GM21825 (cell line): ENCODE measurements around the gene RBM46.

ENCODE experiments used
- ATAC-seq: cut with Tn5 transposase; IDR thresholded peaks from one replicate; pipeline ENCODE4 v1.9.1; 2021; ENCODE audit warnings: mild to moderate bottlenecking, moderate library complexity; ENCODE audit not compliant: unreplicated experiment

RBM46 gene

DNA sequence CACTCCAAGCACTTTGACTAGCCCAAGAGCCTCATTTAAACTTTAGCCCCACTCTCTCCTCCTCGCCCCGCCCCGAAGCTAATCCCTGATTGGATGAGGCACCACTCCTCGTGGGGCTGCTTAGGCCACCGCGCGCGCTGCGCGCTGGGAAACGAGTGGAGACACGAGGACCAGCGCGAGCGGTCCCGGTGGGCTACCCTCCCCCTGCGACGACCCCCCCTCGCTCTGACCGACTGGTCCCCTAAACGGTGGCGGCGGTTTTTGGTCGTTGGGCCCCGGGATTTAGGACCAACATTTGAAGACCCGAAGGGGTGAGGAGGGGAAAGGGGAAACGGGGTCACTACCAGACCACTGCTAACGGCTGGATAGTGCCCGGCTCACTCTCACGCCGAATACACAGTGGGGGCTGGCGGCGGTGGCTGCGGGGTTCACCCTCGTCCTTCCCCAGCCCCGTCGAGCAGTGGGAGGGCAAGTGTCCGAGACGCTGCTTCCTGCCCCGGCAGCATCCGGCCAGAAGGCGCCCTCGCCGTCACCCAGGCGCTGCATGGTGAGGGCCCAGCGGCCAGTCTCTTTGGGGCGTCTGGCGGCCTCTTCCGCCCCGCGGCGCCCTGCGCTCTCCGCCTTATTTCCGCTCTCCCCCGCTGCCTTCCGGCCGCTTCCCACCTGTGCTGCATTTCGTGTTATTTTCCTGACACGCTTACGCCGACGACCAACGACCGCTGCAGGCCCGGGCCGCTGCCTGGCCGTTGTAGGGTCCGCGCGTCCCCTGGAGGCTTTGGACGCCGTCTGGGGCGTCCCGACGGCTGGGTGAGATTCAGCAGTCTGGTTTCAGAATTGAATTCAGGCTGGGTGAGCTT, at the start of gene RBM46:
Gene RBM46 (plus strand): TSS at position 147 of the 857 bp plus-strand sequence. CDS start 15,481 bp downstream, outside the sequence.
- ATAC-seq: no peak

GRCh38 chr4:154731756-154732155, 49.3 kb upstream of the RBM46 start:
- no peak for ATAC-seq

DNA sequence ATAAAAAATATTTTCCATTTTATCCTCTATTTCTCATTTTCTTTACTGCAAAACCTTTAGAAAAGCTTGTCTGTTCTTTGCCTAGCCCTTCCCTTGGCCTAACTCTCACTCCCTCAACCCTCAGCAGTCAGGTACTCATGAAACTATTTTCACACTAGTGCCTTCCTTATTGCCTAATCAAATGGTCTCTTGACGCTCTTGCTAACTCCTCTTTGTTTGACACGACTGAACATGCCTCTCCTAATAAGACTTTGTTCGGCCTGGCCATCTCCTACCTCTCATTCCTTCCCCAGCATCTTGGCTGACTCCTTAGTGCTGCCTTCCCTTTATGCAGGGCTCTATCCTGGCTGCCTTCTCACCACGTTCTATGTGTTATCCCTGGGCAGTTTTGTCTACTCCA, 48.4 kb upstream of the RBM46 start:
- no peak for ATAC-seq

GRCh38 chr4:154736770-154737169, 44.3 kb upstream of the RBM46 start:
- ATAC-seq: no peak

DNA sequence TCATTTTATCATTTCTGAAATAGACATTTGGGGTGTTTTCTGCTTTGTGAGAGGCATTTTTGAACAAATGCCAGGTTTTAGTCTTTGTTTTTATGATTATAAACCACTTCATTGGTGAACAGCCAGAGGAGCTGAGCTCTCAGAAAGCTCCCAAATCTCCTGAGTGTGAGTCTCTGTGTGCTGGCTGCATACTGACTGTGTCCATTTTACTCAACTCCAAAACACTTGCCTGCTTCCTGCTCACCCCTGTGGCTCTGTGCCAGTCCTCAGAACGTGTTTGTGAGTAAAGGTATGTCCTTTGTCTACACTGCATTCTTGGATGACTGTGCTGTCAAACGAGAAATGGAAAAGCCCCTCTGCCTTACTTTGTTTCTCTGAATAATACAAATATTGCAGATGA, 42.6 kb upstream of the RBM46 start:
- no peak for ATAC-seq

DNA sequence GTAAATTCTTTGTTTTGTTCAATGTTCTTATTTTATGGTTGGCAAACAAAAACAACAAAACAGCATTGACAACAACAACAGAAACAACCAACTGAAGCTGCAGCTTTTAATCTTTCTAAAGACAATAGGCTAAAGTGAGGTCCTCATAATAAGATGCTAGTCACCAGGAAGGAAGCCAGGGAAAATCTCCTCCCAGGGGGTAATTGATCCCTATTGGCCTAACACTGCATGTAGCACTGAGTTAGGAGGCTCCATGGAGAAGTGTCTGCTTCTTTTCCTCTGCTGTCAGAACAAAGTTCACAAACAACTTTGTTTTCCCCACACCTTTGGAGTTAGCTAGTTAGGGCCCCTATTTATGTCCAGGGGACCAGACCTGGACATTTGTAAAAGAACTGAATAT, 42.0 kb upstream of the RBM46 start:
- no peak for ATAC-seq

- ATAC-seq: no peak
Observed at GRCh38 chr4:154740462-154740861, 40.6 kb upstream of the RBM46 start.

GRCh38 chr4:154741131-154741665, 39.9 kb upstream of the RBM46 start:
- no peak for ATAC-seq

DNA sequence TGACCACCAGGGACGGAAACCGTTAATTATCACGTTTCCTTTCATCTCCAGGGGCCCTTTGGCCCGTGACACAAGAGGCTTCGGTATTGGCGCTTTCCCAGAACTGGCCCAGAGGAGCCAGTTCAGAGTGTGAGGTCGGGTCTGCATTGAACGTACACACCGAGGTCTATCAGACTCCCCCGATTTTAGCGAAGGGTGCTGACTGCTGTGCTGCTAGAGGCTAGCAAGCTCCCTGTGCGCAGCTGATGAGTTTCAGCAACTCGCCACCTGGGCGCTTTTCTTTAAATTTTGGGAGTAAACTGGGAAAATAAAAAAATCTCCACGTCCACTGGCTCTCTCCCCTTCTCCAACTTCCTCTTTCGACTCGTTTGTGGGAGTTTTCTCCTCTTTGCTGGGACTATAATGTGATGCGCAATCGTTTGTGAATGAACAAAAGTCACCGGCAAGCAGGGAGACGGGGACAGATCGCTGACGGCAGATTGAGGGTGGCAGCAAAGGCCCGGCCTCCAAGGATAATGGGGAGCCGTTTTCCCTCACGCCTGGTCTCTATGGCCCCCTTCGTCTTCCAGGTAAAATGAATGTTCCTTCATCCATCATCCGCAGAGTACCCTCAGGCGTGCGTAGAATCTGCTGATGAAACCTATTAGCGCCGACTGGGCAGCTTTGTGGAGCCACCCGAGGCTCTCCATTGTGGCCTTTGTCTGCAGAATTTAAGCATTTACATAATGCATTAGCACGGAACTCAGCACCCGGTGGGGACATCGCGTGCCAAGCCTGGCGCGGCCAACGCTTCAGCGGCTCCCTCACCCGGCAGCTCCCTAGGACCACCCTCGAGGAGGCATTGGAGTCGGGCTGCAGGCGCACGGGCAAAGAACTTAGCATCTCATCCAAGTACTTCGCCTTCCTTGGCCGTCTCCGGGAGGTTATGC, 38.9 kb upstream of the RBM46 start:
- ATAC-seq: no peak

GRCh38 chr4:154743683-154744340, 37.3 kb upstream of the RBM46 start, which contains the start of gene LRAT:
Gene LRAT, plus strand, starts transcription at chr4:154744000. Its CDS starts 327 bp downstream, at chr4:154744327.
- no peak for ATAC-seq

GRCh38 chr4:154744341-154744926, 36.6 kb upstream of the RBM46 start:
- no peak for ATAC-seq

DNA sequence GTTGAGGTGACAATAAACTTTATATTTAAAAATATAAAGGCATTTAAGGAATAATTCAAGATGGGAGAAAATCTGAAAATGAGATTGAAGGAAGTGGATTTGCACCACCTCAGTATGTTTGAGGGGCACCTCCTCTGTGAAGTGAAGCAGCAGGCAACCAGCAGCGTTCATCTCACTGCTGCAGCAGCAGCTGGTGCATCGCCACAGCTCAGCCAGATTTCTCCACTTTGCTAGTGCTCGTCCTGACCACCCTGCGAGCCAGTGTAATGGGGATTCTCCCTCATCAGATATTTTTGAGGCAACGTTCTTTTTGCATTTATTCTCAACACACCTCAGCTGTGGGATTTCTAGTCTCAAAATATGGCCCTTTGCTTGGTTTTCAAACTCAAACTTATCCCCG, 23.4 kb upstream of the RBM46 start:
- ATAC-seq: no peak

- ATAC-seq: no peak
Observed at GRCh38 chr4:154760895-154761294, 20.2 kb upstream of the RBM46 start.

DNA sequence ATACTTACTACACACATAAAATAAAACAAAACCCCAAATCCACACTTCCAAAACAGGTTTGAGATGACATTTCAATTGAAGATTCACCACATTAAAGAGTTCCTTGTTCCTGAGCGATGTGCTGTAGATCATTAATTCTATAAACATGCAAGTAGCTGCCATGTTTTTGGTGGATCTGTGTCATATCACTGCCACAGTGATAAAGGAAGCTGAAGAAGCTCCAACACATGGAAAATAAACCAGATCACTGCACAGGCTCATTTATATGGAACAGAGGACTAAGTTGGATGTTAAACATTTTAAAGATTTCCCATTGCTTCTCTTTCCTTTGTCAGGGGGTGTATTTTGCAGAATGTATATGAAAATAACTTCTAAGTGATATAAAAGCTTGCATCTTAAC, 2.8 kb upstream of the RBM46 start:
- ATAC-seq: no peak

DNA sequence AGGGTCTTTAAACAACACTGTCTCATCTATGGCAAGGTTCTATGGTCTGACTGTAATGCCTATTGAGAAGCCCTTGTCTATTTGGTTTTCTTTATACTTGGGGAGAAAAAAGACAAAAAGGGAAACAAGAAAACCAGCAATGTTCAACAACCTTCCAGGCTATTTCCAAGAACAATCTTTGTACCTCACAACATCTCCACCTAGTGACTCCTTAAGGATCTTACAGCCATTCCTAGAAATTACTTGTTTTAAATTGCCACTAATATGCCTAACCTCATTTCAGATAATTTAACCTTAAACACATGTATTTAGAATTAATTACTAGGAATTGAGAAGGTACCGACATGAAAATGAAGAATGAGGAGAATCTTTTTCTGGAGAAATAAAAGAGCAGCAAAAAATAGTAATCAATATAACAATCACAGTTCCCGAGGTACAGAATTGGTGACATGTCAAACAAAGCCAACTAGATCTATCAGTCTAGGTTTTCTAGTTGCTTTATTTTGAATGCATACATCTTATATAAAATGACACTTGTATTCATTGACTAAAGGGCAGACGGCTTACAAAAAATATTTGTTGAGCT, 1.6 kb upstream of the RBM46 start:
- ATAC-seq: no peak

DNA sequence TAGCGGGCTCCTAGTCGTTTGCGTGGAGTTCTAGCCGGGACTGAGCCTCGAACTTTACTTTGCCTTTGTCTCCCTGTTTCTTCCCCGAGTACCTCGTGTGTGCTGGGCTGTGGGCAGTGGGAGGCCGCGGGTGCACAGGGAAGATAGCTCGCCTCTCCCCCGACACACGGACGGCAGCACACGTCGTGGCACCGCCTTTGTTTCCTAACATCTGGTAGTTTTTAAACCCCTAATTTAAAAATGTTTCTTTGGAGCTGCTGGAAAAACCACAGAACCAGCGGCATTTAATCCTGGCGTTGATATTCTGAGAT, 866 bp downstream of the RBM46 start:
- no peak for ATAC-seq

GRCh38 chr4:154807042-154807630, 26.1 kb downstream of the RBM46 start:
- peak; percentile 74 for ATAC-seq

DNA sequence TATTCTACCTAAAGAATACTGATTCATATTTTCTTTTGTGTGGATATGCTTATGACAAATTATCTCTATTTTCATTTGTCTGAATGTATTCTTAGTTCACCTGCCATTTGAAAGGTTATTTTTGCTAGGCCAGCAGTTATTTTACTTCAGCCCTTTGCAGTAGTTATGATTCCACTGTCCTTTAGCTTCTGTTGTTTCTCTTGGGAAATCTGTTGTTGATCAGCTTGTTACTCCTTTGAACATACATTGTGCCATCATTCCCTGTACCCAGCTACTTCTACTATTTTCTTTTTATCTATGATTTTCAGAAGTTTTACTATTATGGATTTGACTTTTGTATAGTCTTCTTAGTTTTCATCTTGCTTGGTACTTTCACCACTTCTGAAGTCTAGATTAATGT, 37.2 kb downstream of the RBM46 start:
- no peak for ATAC-seq

DNA sequence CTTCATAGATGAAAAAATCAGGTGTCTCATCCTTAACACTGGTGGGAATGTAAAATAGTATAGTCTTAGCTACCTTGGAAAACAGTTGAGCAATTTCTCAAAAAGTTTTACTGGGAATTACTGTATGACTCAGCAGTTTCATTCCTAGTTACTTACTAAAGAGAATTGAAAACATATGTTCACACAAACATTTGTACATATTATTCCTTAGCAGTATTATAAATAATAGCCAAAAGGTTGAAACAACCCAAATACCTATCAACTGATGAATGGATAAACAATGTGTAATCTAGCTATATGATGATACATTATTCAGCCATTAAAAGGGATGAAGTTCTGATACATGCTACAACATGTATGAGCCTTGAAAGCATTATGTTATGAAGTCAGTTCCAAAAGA, 41.7 kb downstream of the RBM46 start:
- no peak for ATAC-seq

DNA sequence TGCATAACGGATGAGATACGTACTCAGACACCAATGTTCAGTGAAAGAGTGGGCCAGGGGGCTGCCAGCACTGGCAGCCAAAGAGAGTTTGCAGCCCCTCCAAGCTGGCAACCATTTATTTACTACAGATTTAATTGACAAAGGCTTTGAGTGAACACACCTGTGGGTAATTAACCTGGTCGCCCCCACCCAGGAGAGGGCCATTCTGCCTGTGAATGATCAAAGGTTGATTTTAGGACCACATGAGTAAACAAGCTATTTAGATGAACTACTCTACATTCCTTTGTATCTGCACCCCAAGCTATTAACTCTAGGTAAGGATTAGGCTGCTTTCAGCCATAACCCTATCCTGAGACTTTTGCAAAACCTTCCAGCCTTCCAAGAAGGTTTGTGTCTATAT, 55.0 kb downstream of the RBM46 start:
- no peak for ATAC-seq
